RWPE2 (cell line): ENCODE data around the gene FBXO17.
A peak's percentile ranks its signal among the peaks of the same experiment; 100 is the strongest.

Source experiments
- ATAC-seq: fragments of 200-7000 bp; cut with Tn5 transposase; 3 replicates; pipeline ENCODE4 v1.9.1; 2021; ENCODE audit warnings: low read depth
- DNase-seq: peaks from one replicate; pipeline ENCODE4 v3.0.0-alpha.2; 2020; ENCODE audit warnings: low spot score
- H3K27ac ChIP-seq: fragments of 450-650 bp; 2 replicates; pipeline ENCODE4 v1.5.1; 2017; ENCODE audit warnings: mild to moderate bottlenecking; ENCODE audit not compliant: poor library complexity, severe bottlenecking
- H3K27me3 ChIP-seq: fragments of 250-450 bp; sonication (Bioruptor Pico); 2 replicates; pipeline ENCODE4 v1.5.1; 2021; ENCODE audit warnings: mild to moderate bottlenecking, moderate library complexity; ENCODE audit not compliant: insufficient read depth, poor library complexity, severe bottlenecking
- H3K36me3 ChIP-seq: fragments of 250-450 bp; sonication (Bioruptor Pico); 2 replicates; pipeline ENCODE4 v1.5.1; 2020; ENCODE audit warnings: low read depth, mild to moderate bottlenecking, moderate library complexity
- H3K4me1 ChIP-seq: fragments of 250-450 bp; sonication (Bioruptor Pico); 2 replicates; pipeline ENCODE4 v1.5.1; 2021; ENCODE audit warnings: mild to moderate bottlenecking, moderate library complexity; ENCODE audit not compliant: insufficient read depth, poor library complexity, severe bottlenecking
- H3K4me3 ChIP-seq: fragments of 250-450 bp; sonication (Bioruptor Pico); 2 replicates; pipeline ENCODE4 v1.5.1; 2021; ENCODE audit warnings: mild to moderate bottlenecking, moderate library complexity; ENCODE audit not compliant: severe bottlenecking
- H3K9me3 ChIP-seq: fragments of 250-450 bp; sonication (Bioruptor Pico); 2 replicates; pipeline ENCODE4 v1.5.1; 2021; ENCODE audit warnings: mild to moderate bottlenecking, moderate library complexity; ENCODE audit not compliant: severe bottlenecking
- TF ChIP-seq, protein P1 (sequence below): fragments of 450-650 bp; IDR thresholded peaks from one replicate; pipeline ENCODE4 v1.5.1; 2017; ENCODE audit warnings: mild to moderate bottlenecking, moderate library complexity; ENCODE audit not compliant: poor library complexity, severe bottlenecking

Gene FBXO17

DNA sequence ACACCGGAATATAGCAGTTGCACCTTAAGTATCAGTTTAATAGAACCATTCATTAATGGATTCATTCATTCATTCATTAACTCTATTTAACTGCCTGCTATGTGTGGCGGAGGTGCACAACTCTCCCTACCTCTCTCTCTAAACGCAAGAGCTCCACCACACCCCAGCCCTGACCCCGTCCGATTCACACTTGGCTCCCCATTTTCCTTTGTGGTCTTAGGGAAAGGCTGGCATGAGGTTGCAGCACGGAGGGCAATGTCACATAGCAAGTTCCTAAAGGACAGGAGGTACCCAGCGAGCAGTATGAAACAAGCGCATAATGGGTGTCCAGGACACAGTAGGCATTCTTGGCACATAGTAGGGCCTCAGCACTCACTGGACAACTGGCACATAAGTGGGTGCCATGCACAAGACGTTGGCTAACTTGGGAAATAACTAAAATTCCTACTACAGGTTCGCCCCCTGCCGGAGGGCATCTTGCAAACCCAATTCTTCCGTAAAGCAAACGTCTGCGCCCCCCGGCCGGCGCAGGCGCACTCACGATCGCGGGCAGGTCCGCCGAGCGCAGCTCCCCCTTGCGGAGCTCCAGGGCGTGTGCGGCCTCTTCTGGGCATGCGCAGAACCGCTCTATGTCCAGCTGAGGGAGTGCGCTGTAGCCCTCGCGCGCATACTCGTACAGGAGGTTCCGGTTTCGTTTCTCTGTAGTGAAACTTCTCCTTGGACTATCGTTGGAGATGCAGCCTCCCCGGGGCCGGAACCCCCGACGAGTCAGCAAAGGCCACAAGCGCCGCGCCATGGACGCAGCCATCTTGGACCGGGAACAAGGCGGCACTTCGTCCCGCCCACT is 45.4 kb downstream of the FBXO17 start, which contains the start of gene SARS2:
SARS2 (minus strand) TSS at position 835 of the 847 bp plus-strand sequence; CDS start at position 808, 27 bp downstream.
- peak; percentile 40 for ATAC-seq
- DNase-seq: no peak
- no peaks in the 10 kb centered on the region for H3K9me3 ChIP-seq
- H3K36me3 ChIP-seq: peaks cover 32% of the 10 kb centered on the region
- no peaks in the 10 kb centered on the region for H3K4me1 ChIP-seq
- peak within 1 kb of the TSS; percentile 59 for H3K4me3 ChIP-seq
- TF ChIP-seq, protein P1, sequence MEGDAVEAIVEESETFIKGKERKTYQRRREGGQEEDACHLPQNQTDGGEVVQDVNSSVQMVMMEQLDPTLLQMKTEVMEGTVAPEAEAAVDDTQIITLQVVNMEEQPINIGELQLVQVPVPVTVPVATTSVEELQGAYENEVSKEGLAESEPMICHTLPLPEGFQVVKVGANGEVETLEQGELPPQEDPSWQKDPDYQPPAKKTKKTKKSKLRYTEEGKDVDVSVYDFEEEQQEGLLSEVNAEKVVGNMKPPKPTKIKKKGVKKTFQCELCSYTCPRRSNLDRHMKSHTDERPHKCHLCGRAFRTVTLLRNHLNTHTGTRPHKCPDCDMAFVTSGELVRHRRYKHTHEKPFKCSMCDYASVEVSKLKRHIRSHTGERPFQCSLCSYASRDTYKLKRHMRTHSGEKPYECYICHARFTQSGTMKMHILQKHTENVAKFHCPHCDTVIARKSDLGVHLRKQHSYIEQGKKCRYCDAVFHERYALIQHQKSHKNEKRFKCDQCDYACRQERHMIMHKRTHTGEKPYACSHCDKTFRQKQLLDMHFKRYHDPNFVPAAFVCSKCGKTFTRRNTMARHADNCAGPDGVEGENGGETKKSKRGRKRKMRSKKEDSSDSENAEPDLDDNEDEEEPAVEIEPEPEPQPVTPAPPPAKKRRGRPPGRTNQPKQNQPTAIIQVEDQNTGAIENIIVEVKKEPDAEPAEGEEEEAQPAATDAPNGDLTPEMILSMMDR: peak; percentile 99
- no peaks in the 10 kb centered on the region for H3K27me3 ChIP-seq
- H3K27ac ChIP-seq: peak within 1 kb of the TSS; percentile 67

DNA sequence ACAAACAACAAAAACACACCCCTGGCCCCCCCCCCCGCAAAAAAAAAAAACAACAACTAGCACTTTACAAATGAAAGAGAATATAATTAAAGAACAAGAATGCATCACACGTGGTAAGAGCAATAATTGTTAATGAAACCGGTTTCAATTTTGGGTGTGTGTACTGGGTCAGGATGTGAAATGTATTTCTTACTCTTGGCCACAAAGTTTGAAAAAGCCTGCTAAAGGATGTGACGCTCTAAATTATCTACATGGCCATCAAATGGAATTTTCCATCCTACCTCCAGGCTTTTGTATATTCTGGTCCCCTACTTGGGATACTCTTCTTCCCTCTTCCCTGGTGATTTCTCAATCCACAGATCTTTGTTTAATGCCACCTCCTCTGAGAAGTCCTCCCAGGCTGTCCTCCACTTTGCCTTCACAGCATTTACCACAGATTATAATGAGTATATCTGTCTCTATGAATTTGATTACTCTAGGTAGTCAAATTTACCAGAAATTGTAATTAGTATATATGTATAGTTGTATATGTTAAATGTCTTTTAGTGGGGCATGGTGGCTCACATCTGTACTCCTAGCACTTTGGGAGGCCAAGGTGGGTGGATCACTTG is 47.0 kb downstream of the FBXO17 start:
- Histone ChIP-seq H3K4me3 (no peak overlapping the region), H3K27me3 (no peaks in the 10 kb centered on the region), H3K9me3 (no peaks in the 10 kb centered on the region), H3K4me1 (no peaks in the 10 kb centered on the region), H3K27ac (no peak overlapping the region), H3K36me3 (peaks cover 36% of the 10 kb centered on the region)
- ATAC-seq (no peak), DNase-seq (no peak)
- TF ChIP-seq, protein P1: no peak

DNA sequence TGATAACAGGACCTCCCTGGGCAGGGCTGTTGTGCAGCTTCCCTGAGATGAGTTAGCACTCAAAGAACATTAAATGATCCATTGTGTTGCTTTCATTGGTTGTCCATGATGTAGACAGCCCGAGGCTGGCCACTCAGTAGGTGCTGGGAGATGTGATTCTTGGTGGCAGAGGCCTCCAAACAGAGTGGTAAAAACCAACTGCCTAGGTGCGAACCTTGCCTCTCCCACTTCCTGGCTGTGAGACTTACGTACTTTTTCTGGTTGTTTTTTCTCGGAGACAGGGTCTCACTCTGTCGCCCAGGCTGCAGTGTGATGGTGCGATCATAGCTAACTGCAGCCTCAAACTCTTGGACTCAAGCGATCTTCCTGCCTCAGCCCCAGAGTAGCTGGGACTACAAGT is 51.2 kb downstream of the FBXO17 start:
- TF ChIP-seq, protein P1: no peak
- H3K9me3 ChIP-seq: no peaks in the 10 kb centered on the region
- no peaks in the 10 kb centered on the region for H3K4me1 ChIP-seq
- no peak overlapping the region for H3K27ac ChIP-seq
- no peak for DNase-seq
- no peak overlapping the region for H3K4me3 ChIP-seq
- peaks cover 32% of the 10 kb centered on the region for H3K36me3 ChIP-seq
- H3K27me3 ChIP-seq: no peaks in the 10 kb centered on the region
- ATAC-seq: no peak

DNA sequence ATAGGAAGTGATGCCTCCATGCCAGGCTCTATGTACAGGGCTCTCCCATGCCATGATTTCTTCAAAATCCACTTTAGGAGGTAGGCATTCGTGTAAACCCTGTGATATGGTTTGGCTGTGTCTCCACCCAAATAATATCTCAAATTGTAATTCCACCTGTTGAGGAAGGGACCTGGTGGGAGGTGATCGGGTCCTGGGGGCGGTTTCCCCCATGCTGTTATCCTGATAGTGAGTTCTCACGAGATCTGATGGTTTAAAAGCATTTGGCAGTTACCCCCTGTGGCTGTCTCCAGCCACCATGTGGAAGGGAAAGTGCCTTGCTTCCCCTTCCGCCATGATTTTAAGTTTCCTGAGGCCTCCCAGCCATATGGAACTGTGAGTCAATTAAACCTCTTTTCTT is 53.1 kb downstream of the FBXO17 start:
- no peak for DNase-seq
- Histone ChIP-seq H3K27ac (no peak overlapping the region), H3K4me3 (no peak overlapping the region), H3K4me1 (no peaks in the 10 kb centered on the region), H3K36me3 (peaks cover 21% of the 10 kb centered on the region), H3K27me3 (no peaks in the 10 kb centered on the region), H3K9me3 (no peaks in the 10 kb centered on the region)
- TF ChIP-seq, protein P1: no peak
- ATAC-seq: no peak
